Trophoblast cell (in vitro differentiated cells and primary cell): ENCODE measurements around the gene PPFIA3.
"Not testable (repeated sequence)": the region's sequence is repeated elsewhere in the genome, so short reads cannot be mapped to it uniquely, and the experiment has no call there.

Experiments
- DNase-seq, 2 donors: peaks; one replicate each; pipeline ENCODE4 v3.0.0-alpha.2; 2016
- H2AFZ ChIP-seq: 2 replicates; pipeline ENCODE4 v1.6.1; 2013; ENCODE audit warnings: low read length, moderate library complexity, mild to moderate bottlenecking; ENCODE audit not compliant: insufficient read depth, poor library complexity
- H2AK5ac ChIP-seq: 2 replicates; pipeline ENCODE4 v1.6.1; 2013; ENCODE audit warnings: mild to moderate bottlenecking, low read length
- H2BK120ac ChIP-seq: 2 replicates; pipeline ENCODE4 v1.6.1; 2013; ENCODE audit warnings: low read length, mild to moderate bottlenecking, moderate library complexity; ENCODE audit not compliant: insufficient read depth, poor library complexity
- H2BK12ac ChIP-seq: 2 replicates; pipeline ENCODE4 v1.6.1; 2013; ENCODE audit warnings: mild to moderate bottlenecking, low read length, moderate library complexity
- H2BK5ac ChIP-seq: 2 replicates; pipeline ENCODE4 v1.6.1; 2013; ENCODE audit warnings: low read length, low read depth, moderate library complexity, mild to moderate bottlenecking; ENCODE audit not compliant: poor library complexity
- H3K14ac ChIP-seq: 2 replicates; pipeline ENCODE4 v1.6.1; 2013; ENCODE audit warnings: mild to moderate bottlenecking, low read length
- H3K18ac ChIP-seq: 2 replicates; pipeline ENCODE4 v1.6.1; 2013; ENCODE audit warnings: mild to moderate bottlenecking, low read length
- H3K23ac ChIP-seq: 2 replicates; pipeline ENCODE4 v1.6.1; 2013; ENCODE audit warnings: low read length
- H3K27ac ChIP-seq: 2 replicates; pipeline ENCODE4 v1.5.1; 2013; ENCODE audit warnings: low read depth, mild to moderate bottlenecking, inconsistent platforms, low read length, moderate library complexity
- H3K27me3 ChIP-seq: 2 replicates; pipeline ENCODE4 v1.6.1; 2013; ENCODE audit warnings: inconsistent platforms, mild to moderate bottlenecking, low read length, moderate library complexity; ENCODE audit not compliant: insufficient read depth
- H3K36me3 ChIP-seq, 2 experiments: 1 replicate in 1 of 2; 2 replicates in 1 of 2; pipeline ENCODE4 v1.6.1; 2013; ENCODE audit warnings: low read length in 2 of 2, mild to moderate bottlenecking in 2 of 2, moderate library complexity in 1 of 2; ENCODE audit not compliant: insufficient read depth in 2 of 2, control insufficient read depth in 1 of 2
- H3K4ac ChIP-seq: 2 replicates; pipeline ENCODE4 v1.6.1; 2013; ENCODE audit warnings: low read depth, mild to moderate bottlenecking, low read length, moderate library complexity
- H3K4me1 ChIP-seq, 2 experiments: 1 replicate in 1 of 2; 2 replicates in 1 of 2; pipeline ENCODE4 v1.6.1; 2013; ENCODE audit warnings: low read length in 2 of 2, mild to moderate bottlenecking in 2 of 2, moderate library complexity in 1 of 2; ENCODE audit not compliant: insufficient read depth in 2 of 2, control insufficient read depth in 1 of 2
- H3K4me2 ChIP-seq: 2 replicates; pipeline ENCODE4 v1.6.1; 2013; ENCODE audit warnings: inconsistent platforms, mild to moderate bottlenecking, low read length, moderate library complexity
- H3K4me3 ChIP-seq: 2 replicates; pipeline ENCODE4 v1.5.1; 2013; ENCODE audit warnings: mild to moderate bottlenecking, low read depth, low read length, inconsistent platforms
- H3K79me1 ChIP-seq: one replicate; pipeline ENCODE4 v1.6.1; 2013; ENCODE audit warnings: low read length
- H3K79me2 ChIP-seq: 2 replicates; pipeline ENCODE4 v1.6.1; 2013; ENCODE audit warnings: low read length, mild to moderate bottlenecking; ENCODE audit not compliant: control insufficient read depth, insufficient read depth, poor library complexity
- H3K9ac ChIP-seq: 2 replicates; pipeline ENCODE4 v1.6.1; 2013; ENCODE audit warnings: mild to moderate bottlenecking, low read length
- H3K9me3 ChIP-seq: 2 replicates; pipeline ENCODE4 v1.6.1; 2013; ENCODE audit warnings: low read depth, mild to moderate bottlenecking, control low read depth, inconsistent platforms, low read length; ENCODE audit not compliant: insufficient read depth
- H4K12ac ChIP-seq: 2 replicates; pipeline ENCODE4 v1.6.1; 2013; ENCODE audit warnings: low read depth, mild to moderate bottlenecking, low read length, moderate library complexity
- H4K8ac ChIP-seq: 2 replicates; pipeline ENCODE4 v1.6.1; 2013; ENCODE audit warnings: low read depth, mild to moderate bottlenecking, low read length, moderate library complexity
- H4K91ac ChIP-seq: one replicate; pipeline ENCODE4 v1.6.1; 2013; ENCODE audit warnings: low read depth, mild to moderate bottlenecking, low read length, moderate library complexity
- WGBS: extraction: QIAGEN DNeasy Blood & Tissue Kit; methylation state at CpG from one replicate; pipeline ENCODE4 v1.1.7; 2013; ENCODE audit warnings: missing lambda C conversion rate; ENCODE audit not compliant: insufficient read length, insufficient coverage; ENCODE audit errors: extremely low coverage; 5-methylcytosine and 5-hydroxymethylcytosine counted together

Gene PPFIA3

GRCh38 chr19:49126575-49126974 is 7.2 kb downstream of the PPFIA3 start:
- Histone ChIP-seq H3K23ac (no peak overlapping the region), H2BK12ac (peak overlapping the region; percentile 39), H3K27ac (no peak overlapping the region), H3K36me3 (no peaks in the 10 kb centered on the region), H3K14ac (no peak overlapping the region), H4K8ac (no peak overlapping the region), H3K4ac (no peak overlapping the region), H3K9me3 (peaks cover 9% of the 10 kb centered on the region), H4K12ac (no peak overlapping the region), H2BK5ac (no peak overlapping the region), H3K4me3 (no peak overlapping the region), H3K18ac (no peak overlapping the region), H2BK120ac (no peak overlapping the region), H4K91ac (no peak overlapping the region), H3K79me1 (peaks cover 3% of the 10 kb centered on the region), H3K9ac (no peak overlapping the region), H2AK5ac (peak overlapping the region; percentile 40), H2AFZ (no peak overlapping the region), H3K4me2 (no peak overlapping the region), H3K27me3 (no peaks in the 10 kb centered on the region), H3K79me2 (peaks cover 2% of the 10 kb centered on the region), H3K4me1 (peaks cover 9 to 16% of the 10 kb centered on the region in 2 experiments)
- DNase-seq, result no peak
- WGBS, result no CpG with 5 or more reads among the region's 4 CpGs

- not testable (repeated sequence) for H2AFZ ChIP-seq, H3K4me2 ChIP-seq, H2BK12ac ChIP-seq, H3K4ac ChIP-seq, H3K18ac ChIP-seq, H2AK5ac ChIP-seq, H2BK120ac ChIP-seq, H3K36me3 ChIP-seq, DNase-seq, H3K4me3 ChIP-seq, H4K91ac ChIP-seq, H2BK5ac ChIP-seq, H3K79me1 ChIP-seq, H4K12ac ChIP-seq, H3K79me2 ChIP-seq, H3K23ac ChIP-seq, H3K14ac ChIP-seq, H3K9me3 ChIP-seq, H3K27me3 ChIP-seq, H4K8ac ChIP-seq, H3K27ac ChIP-seq, H3K9ac ChIP-seq
- H3K4me1 ChIP-seq, result peaks cover 9 to 16% of the 10 kb centered on the region in 2 experiments
- no CpG with 5 or more reads among the region's 12 CpGs for WGBS
Measured at GRCh38 chr19:49127225-49127624, 7.9 kb downstream of the PPFIA3 start.

GRCh38 chr19:49127674-49128544 is 8.6 kb downstream of the PPFIA3 start:
- no peak overlapping the region for H3K18ac ChIP-seq
- H2BK5ac ChIP-seq, result no peak overlapping the region
- peaks cover 9 to 16% of the 10 kb centered on the region in 2 experiments for H3K4me1 ChIP-seq
- H2AFZ ChIP-seq, result peak overlapping the region; percentile 70
- peak; percentile 96 to 99 for DNase-seq
- H3K23ac ChIP-seq, result no peak overlapping the region
- H2BK12ac ChIP-seq, result no peak overlapping the region
- peak overlapping the region; percentile 58 for H3K4me2 ChIP-seq
- no peak overlapping the region for H3K4ac ChIP-seq
- H3K14ac ChIP-seq, result peak overlapping the region; percentile 23
- peak overlapping the region; percentile 26 for H4K12ac ChIP-seq
- peaks cover 2% of the 10 kb centered on the region for H3K79me2 ChIP-seq
- no peaks in the 10 kb centered on the region for H3K36me3 ChIP-seq
- H4K8ac ChIP-seq, result peak overlapping the region; percentile 80
- no peak overlapping the region for H3K27ac ChIP-seq
- H4K91ac ChIP-seq, result peak overlapping the region; percentile 27
- H3K79me1 ChIP-seq, result peaks cover 3% of the 10 kb centered on the region
- peak overlapping the region; percentile 63 for H3K4me3 ChIP-seq
- no peak overlapping the region for H2AK5ac ChIP-seq
- no CpG with 5 or more reads among the region's 63 CpGs for WGBS
- no peaks in the 10 kb centered on the region for H3K27me3 ChIP-seq
- H2BK120ac ChIP-seq, result peak overlapping the region; percentile 9
- peaks cover 9% of the 10 kb centered on the region for H3K9me3 ChIP-seq
- no peak overlapping the region for H3K9ac ChIP-seq

GRCh38 chr19:49128545-49129237 is 9.3 kb downstream of the PPFIA3 start:
- H2AK5ac ChIP-seq, result no peak overlapping the region
- no peak overlapping the region for H2AFZ ChIP-seq
- peaks cover 9 to 16% of the 10 kb centered on the region in 2 experiments for H3K4me1 ChIP-seq
- no peak overlapping the region for H2BK5ac ChIP-seq
- H2BK120ac ChIP-seq, result no peak overlapping the region
- no peak for DNase-seq
- no peaks in the 10 kb centered on the region for H3K27me3 ChIP-seq
- no peak overlapping the region for H3K27ac ChIP-seq
- H3K23ac ChIP-seq, result no peak overlapping the region
- no peak overlapping the region for H2BK12ac ChIP-seq
- H4K8ac ChIP-seq, result no peak overlapping the region
- no peaks in the 10 kb centered on the region for H3K36me3 ChIP-seq
- no CpG with 5 or more reads among the region's 15 CpGs for WGBS
- H3K14ac ChIP-seq, result no peak overlapping the region
- no peak overlapping the region for H3K4me3 ChIP-seq
- peaks cover 2% of the 10 kb centered on the region for H3K79me2 ChIP-seq
- peaks cover 3% of the 10 kb centered on the region for H3K79me1 ChIP-seq
- no peak overlapping the region for H3K9ac ChIP-seq
- H4K91ac ChIP-seq, result no peak overlapping the region
- no peak overlapping the region for H4K12ac ChIP-seq
- no peak overlapping the region for H3K18ac ChIP-seq
- no peak overlapping the region for H3K4ac ChIP-seq
- H3K4me2 ChIP-seq, result no peak overlapping the region
- H3K9me3 ChIP-seq, result peaks cover 12% of the 10 kb centered on the region
